Ovary (tissue), 9 donors: ENCODE data around the gene ARVCF. TPM values are rescaled to one million over a fixed set of nuclear protein-coding genes. Genes with fewer than 3 reads are reported as not detected.

Experiments used
- DNase-seq, 5 donors: peaks; one replicate each; pipeline ENCODE4 v3.0.0-alpha.2; 2019 to 2020
- H3K27ac ChIP-seq, 2 donors: fragments of 200-600 bp; one replicate each; pipeline versions ENCODE4 v1.5.1 to v1.8.0; 2019 to 2022
- H3K27me3 ChIP-seq: fragments of 200-600 bp; one replicate; pipeline ENCODE4 v1.8.0; 2022
- H3K36me3 ChIP-seq: fragments of 200-600 bp; sonication (generic); one replicate; pipeline ENCODE4 v1.5.1; 2019
- H3K4me1 ChIP-seq: one replicate; pipeline ENCODE4 v1.8.1; 2013; ENCODE audit warnings: mild to moderate bottlenecking, moderate library complexity; ENCODE audit not compliant: insufficient read depth
- H3K4me3 ChIP-seq: fragments of 200-600 bp; sonication (generic); one replicate; pipeline ENCODE4 v1.5.1; 2017
- H3K9me3 ChIP-seq, 2 donors: fragments of 200-600 bp in 1 of 2; sonication (generic) in 1 of 2; one replicate each; pipeline versions ENCODE4 v1.5.1 to v1.8.1; 2013 to 2019; ENCODE audit warnings: mild to moderate bottlenecking in 1 of 2, moderate library complexity in 1 of 2
- EP300 ChIP-seq: sonication (generic); formaldehyde crosslinking; IDR thresholded peaks from one replicate; pipeline ENCODE4 v1.6.1; 2017; ENCODE audit warnings: antibody characterized with exemption
- POLR2A ChIP-seq: fragments of 450-650 bp; IDR thresholded peaks from one replicate; pipeline ENCODE4 v1.6.1; 2017; ENCODE audit warnings: antibody characterized with exemption, mild to moderate bottlenecking, moderate library complexity
- WGBS, 3 donors: extraction: QIAGEN DNeasy Blood & Tissue Kit in 1 of 3; methylation state at CpG; one replicate each; pipeline versions ENCODE4 v1.1.5 to v1.1.7; 2013 to 2017; 5-methylcytosine and 5-hydroxymethylcytosine counted together
- intact Hi-C, 4 donors: fragments of 100-400 bp; cut with DNase I; formaldehyde crosslinking; loops; one replicate each; pipeline versions ENCODE4 v1.11.0 to v1.15.1; 2022 to 2023
- polyA plus RNA-seq, 2 donors: library from polyadenylated mRNA; stranded (reverse); fragments of 200-250 nt in 1 of 2; fragments of 350-450 nt in 1 of 2; fragmentation: Illumina TruSeq in 1 of 2; extraction: RNeasy Lipid Tissue Mini Kit (QIAGEN cat#74804) in 1 of 2; gene quantifications; one replicate each; pipeline ENCODE4 v1.2.3, GENCODE V29; 2013 to 2014
- total RNA-seq, 7 donors: library from RNA; depleted of rRNA in 2 of 7; stranded (reverse); fragments of >200 nt in 2 of 7; fragmentation: NEBNext Ultra II Directional in 3 of 7; extraction: Animal tissue kit (Norgen Biotek cat#: 25700) in 3 of 7; gene quantifications; one replicate each; pipeline versions ENCODE4 v1.1.0 to v1.2.4, GENCODE V29; 2016 to 2023
- TF ChIP-seq, protein P1 (sequence below), 3 donors: fragments of 450-650 bp in 2 of 3; fragments of 200-600 bp in 1 of 3; IDR thresholded peaks; one replicate each; pipeline versions ENCODE4 v1.5.1 to v1.8.0; 2016 to 2022; ENCODE audit warnings: antibody characterized with exemption in 3 of 3, mild to moderate bottlenecking in 1 of 3
- donor health status: DM: no; HTN: no; CAD: no; lungs with moderate emphysema.
- donor health status: DM: no; HTN: no; CAD: no.
- donor health status: Bipolar disorder and iron deficiency.
- donor health status: DM: yes; HTN: yes; CAD: no.
- donor health status: DM: no; HTN: no; CAD: no.
- donor health status: DM: yes; HTN: yes; CAD: no.

ARVCF gene
- total and polyA plus RNA-seq, 9 donors: 0.42 to 23.8 (median 14.0) TPM

DNA sequence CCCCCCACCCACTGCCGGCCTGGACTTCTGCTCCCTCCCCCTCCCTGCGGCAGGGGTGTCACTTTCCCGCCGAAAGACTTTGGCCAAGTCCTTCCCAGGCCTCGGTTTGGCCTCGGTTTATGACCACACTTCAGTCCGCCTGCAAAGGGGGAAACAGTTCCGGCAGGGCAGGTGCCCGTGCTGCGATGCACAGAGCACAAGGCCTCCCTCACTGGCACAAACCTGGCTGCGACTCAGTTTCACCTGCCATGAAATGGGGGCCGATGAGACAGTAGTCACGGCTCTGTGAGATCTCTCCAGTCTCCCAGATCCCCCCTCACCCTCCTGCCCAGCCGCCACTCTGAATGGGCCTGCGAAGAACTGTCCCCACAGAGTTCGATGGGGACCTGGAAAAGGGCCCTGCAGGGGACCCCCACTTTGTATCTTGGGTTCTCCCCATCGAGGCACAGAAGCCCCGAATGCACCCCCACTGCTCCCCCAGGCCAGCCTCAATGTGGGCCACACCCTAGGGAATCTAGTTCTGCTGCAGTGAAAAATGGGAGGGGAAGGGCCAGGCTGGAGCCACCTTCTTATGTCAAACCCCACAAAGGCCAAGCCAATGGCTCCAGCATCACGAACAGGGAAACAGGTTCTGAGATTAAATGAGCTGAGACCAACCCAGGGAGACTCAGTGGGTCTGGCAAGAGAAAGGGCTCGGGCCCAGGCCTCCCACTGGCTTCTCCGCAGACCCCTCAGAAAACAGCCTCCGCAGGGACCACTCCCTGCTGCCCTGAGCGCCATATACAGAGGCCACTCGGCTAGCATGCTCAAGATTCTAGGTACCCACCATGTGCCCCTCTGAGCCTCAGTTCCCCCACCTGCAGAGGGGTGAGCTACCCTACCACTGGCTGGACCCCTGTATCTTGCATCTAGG lies 29.0 kb downstream of the ARVCF start:
- peak in 1 of 5 donors; percentile 44 for DNase-seq
- WGBS, 3 donors: 60 to 87% (median 64%) methylated on average over 13 to 24 of the region's 24 CpGs
- intact Hi-C loops: no loop called here
- Histone ChIP-seq H3K27me3 (no peaks in the 10 kb centered on the region), H3K27ac (no peak overlapping the region), H3K4me3 (no peak overlapping the region), H3K4me1 (no peaks in the 10 kb centered on the region), H3K9me3 (no peaks in the 10 kb centered on the region), H3K36me3 (no peaks in the 10 kb centered on the region)
- TF ChIP-seq POLR2A: no peak

DNA sequence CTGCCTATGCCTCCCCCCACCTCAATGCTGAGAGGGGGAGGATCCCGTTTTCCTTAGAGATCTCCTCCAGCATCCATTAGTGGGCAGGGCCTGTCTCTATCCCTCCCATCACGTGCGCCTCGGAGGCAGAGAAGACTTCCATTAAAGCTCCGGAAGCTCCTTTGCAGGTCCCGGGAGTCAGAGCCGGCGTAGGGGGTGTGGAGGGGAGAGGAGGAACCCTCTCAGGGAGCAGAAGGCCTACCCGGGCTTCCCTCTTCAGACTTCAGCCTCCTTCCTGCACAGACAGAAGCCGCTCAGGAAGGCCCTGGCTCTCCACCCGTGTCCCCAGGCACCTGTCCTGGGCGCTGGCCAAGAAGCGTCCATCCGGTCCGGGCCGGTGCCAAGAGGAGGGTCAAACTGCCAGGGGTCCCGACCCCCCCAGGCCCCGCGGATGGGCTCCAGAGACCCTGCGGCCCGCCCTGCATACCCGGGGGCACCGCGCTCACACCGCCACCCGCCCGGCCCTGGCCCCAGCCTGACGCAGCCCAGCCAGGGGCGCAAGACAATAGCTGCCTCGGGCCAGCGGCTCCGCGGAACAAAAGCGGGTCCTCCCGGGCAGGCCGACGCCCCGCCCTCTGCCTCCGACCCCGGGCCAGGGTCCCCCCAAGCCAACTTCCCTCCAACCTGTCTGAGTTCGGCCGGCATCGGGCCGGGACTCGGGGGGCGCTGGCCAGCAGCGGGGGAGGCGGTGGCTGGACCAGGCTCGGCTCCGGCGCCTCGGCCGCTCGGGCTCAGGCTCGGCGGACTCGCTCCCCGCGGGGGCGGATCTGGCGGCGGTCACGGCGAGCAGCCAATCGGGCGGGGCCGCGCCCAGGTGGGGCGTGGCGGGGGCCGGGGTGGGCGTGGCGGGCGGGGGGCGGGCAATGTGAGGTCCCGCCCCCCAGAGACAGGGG lies 29.9 kb downstream of the ARVCF start:
- Histone ChIP-seq H3K9me3 (no peaks in the 10 kb centered on the region), H3K36me3 (no peaks in the 10 kb centered on the region), H3K4me1 (no peaks in the 10 kb centered on the region), H3K4me3 (peak overlapping the region; percentile 54), H3K27ac (peak overlapping the region in 1 of 2 donors; percentile 42), H3K27me3 (no peaks in the 10 kb centered on the region)
- WGBS, 3 donors: 1% methylated on average over 30 to 76 of the region's 76 CpGs
- intact Hi-C loops: no loop called here
- DNase-seq: peak; percentile 77 to 88 (median 84)
- TF ChIP-seq, protein P1, sequence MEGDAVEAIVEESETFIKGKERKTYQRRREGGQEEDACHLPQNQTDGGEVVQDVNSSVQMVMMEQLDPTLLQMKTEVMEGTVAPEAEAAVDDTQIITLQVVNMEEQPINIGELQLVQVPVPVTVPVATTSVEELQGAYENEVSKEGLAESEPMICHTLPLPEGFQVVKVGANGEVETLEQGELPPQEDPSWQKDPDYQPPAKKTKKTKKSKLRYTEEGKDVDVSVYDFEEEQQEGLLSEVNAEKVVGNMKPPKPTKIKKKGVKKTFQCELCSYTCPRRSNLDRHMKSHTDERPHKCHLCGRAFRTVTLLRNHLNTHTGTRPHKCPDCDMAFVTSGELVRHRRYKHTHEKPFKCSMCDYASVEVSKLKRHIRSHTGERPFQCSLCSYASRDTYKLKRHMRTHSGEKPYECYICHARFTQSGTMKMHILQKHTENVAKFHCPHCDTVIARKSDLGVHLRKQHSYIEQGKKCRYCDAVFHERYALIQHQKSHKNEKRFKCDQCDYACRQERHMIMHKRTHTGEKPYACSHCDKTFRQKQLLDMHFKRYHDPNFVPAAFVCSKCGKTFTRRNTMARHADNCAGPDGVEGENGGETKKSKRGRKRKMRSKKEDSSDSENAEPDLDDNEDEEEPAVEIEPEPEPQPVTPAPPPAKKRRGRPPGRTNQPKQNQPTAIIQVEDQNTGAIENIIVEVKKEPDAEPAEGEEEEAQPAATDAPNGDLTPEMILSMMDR (IDR thresholded peaks at IDR 0.05): no peak
- peak; percentile 56 for TF ChIP-seq POLR2A

DNA sequence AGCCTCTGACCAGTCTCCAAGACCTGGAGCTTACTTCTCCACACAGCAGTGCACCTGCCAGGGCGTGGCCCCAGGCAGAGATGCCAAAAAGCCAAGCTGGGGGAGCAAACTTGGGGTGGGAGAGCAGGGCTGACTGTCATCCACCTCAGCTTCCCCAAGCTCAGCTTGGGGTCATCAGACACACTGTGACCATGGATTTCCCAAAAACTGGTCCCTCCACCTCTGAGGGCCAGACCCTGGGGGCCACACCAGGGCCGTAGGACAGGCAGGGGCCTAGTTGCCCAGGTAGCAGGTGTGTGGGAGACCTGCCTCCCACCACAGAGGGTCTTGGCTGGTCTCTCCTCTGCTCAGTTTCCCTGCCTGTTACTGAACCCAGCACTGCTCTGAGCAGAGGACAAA lies 30.6 kb downstream of the ARVCF start:
- Histone ChIP-seq H3K9me3 (no peaks in the 10 kb centered on the region), H3K36me3 (no peaks in the 10 kb centered on the region), H3K27ac (no peak overlapping the region), H3K4me3 (peak overlapping the region; percentile 54), H3K4me1 (no peaks in the 10 kb centered on the region), H3K27me3 (no peaks in the 10 kb centered on the region)
- intact Hi-C loops: no loop called here
- 36 to 57% (median 39%) methylated on average over 2 of the region's 2 CpGs for WGBS, 3 donors
- TF ChIP-seq, protein P1 (IDR thresholded peaks at IDR 0.05): no peak
- TF ChIP-seq EP300 (no peak), POLR2A (no peak)
- peak in 1 of 5 donors; percentile 39 for DNase-seq

DNA sequence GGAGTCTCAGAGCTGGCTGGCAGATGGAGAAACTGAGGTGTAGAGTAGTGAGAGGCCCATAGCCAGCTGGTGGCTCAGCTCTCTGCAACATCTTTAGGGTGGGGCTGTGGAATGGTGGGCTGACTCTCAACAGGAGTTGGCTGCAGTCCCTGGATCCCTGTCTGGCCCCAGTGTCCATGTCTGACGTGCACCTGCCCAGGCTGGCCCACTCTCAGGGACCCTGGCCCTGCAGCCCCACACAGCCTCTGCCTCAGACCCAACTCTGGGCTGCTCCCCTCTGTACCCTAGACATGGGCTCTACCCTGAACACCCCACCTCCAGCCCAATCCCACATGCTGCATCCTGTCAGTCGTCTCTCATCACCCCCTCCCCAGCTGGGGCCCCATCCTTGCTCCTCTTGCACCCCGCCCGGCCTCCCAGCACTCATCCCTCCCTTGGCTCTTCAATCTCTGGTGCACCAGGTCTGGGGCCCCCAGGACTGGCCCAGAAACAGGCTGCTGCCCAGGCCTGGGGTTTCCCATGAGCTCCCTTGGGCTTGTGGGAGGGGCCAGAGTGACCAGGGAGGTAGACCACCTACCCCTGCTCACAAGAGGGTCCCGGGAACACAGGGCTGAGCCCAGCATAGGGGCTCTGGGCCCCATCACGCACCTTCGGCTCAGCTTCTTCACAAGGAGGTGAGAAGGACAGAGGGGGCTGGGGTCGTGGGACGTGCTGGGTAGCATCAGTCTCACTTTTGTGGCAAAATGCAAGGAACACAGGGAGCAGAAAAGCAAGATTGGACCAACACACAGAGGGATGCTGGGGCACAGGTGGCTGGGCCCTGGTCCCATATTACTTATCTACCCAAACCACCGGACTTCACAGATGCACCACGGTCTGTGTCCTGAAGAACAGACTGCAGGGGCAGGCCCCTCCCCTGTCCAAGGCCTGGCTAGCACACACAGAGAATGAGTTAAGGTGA lies 31.5 kb downstream of the ARVCF start:
- intact Hi-C loops: no loop called here
- H3K27ac ChIP-seq: no peak overlapping the region
- H3K27me3 ChIP-seq: no peaks in the 10 kb centered on the region
- no peaks in the 10 kb centered on the region for H3K4me1 ChIP-seq
- H3K9me3 ChIP-seq: no peaks in the 10 kb centered on the region
- H3K36me3 ChIP-seq: no peaks in the 10 kb centered on the region
- TF ChIP-seq EP300 (no peak), POLR2A (no peak)
- TF ChIP-seq, protein P1 (IDR thresholded peaks at IDR 0.05): no peak
- 83 to 88% (median 87%) methylated on average over 11 of the region's 11 CpGs for WGBS, 3 donors
- H3K4me3 ChIP-seq: no peak overlapping the region
- DNase-seq: peak in 2 of 5 donors; percentile 17 to 38
